DND-41 (cell line): Measurements from ENCODE around the gene SF3B5.

ENCODE experiments used
- ATAC-seq: fragments of 200-7000 bp; cut with Tn5 transposase; 3 replicates; pipeline ENCODE4 v1.9.1; 2021; ENCODE audit warnings: low read depth; ENCODE audit not compliant: insufficient read depth
- DNase-seq: peaks from one replicate; pipeline ENCODE4 v3.0.0-alpha.2; 2020
- H2AFZ ChIP-seq: 2 replicates; pipeline ENCODE4 v1.6.0; 2012; ENCODE audit warnings: low read depth, low read length
- H3K27ac ChIP-seq: 2 replicates; pipeline ENCODE4 v1.5.1; 2012; ENCODE audit warnings: low read length, inconsistent platforms
- H3K27me3 ChIP-seq: fragments of 200-600 bp; sonication (generic); 2 replicates; pipeline ENCODE4 v1.6.0; 2012; ENCODE audit warnings: low read length, mild to moderate bottlenecking, inconsistent platforms; ENCODE audit not compliant: insufficient read depth, poor library complexity
- H3K36me3 ChIP-seq: 2 replicates; pipeline ENCODE4 v1.5.1; 2012; ENCODE audit warnings: low read length, inconsistent platforms; ENCODE audit not compliant: insufficient read depth
- H3K4me1 ChIP-seq: 2 replicates; pipeline ENCODE4 v1.5.1; 2012; ENCODE audit warnings: mild to moderate bottlenecking, low read length; ENCODE audit not compliant: insufficient read depth
- H3K4me2 ChIP-seq: 2 replicates; pipeline ENCODE4 v1.6.0; 2012; ENCODE audit warnings: mild to moderate bottlenecking, moderate library complexity, low read length, inconsistent platforms; ENCODE audit not compliant: insufficient read depth
- H3K4me3 ChIP-seq, 2 experiments: fragments of 200-600 bp in 1 of 2; shearing (Covaris generic) in 1 of 2; 2 replicates each; pipeline ENCODE4 v1.5.1; 2012 to 2016; ENCODE audit warnings: inconsistent platforms in 2 of 2, low read length in 2 of 2, mild to moderate bottlenecking in 2 of 2, low read depth in 1 of 2, moderate library complexity in 1 of 2
- H3K79me2 ChIP-seq: 2 replicates; pipeline ENCODE4 v1.6.0; 2012; ENCODE audit warnings: low read length, inconsistent platforms; ENCODE audit not compliant: insufficient read depth
- H3K9ac ChIP-seq: 2 replicates; pipeline ENCODE4 v1.6.0; 2012; ENCODE audit warnings: low read depth, mild to moderate bottlenecking, inconsistent platforms, low read length, moderate library complexity
- H3K9me3 ChIP-seq: 2 replicates; pipeline ENCODE4 v1.5.1; 2012; ENCODE audit warnings: low read length, moderate library complexity, mild to moderate bottlenecking, inconsistent platforms; ENCODE audit not compliant: insufficient read depth, severe bottlenecking
- H4K20me1 ChIP-seq: 2 replicates; pipeline ENCODE4 v1.6.0; 2012; ENCODE audit warnings: low read length; ENCODE audit not compliant: insufficient read depth
- EZH2 ChIP-seq: IDR thresholded peaks from 3 replicates; pipeline ENCODE4 v1.6.1; 2012; ENCODE audit warnings: borderline replicate concordance, low read depth, mild to moderate bottlenecking, moderate library complexity, low read length, inconsistent platforms; ENCODE audit not compliant: severe bottlenecking
- TF ChIP-seq, protein P1 (sequence below): IDR thresholded peaks from 2 replicates; pipeline ENCODE4 v1.5.1; 2012; ENCODE audit warnings: borderline replicate concordance, low read length, moderate library complexity, mild to moderate bottlenecking; ENCODE audit not compliant: poor library complexity, severe bottlenecking; ENCODE audit errors: extremely low read depth

The SF3B5 gene

DNA sequence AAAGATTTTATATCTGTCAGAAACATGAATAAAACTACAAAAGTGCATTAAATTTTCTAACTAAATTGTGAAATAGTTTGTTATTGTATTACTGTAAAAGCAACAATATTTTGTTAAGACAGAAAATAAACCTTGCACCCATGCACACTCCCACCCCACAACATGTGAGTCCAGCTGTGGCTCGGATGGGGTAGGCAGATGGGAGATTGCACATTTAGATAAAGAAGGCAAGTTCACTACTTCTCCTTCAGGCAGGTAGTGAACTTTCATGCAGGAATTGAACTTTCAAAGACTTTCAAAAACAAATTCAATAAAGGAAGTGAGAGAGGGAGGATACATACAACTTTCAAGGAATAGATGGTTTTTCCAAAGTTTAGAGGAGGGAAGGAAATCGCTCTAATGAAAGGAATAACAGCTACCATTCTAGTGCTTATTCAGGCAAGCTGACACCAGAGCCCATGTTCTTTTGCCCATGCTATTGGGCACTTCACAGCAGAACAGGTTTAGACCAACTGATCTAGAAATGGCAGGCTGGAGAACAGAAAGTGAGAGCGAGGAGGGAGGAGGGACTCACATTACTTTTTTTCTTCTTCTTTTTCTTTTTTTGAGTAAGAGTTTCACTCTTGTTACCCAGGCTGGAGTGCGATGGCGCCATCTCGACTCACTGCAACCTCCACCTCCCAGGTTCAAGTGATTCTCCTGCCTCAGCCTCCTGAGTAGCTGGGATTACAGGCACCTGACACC, 28.5 kb downstream of the SF3B5 start:
- Histone ChIP-seq H3K27ac (no peak overlapping the region), H3K36me3 (no peaks in the 10 kb centered on the region), H3K4me3 (no peak overlapping the region), H4K20me1 (no peaks in the 10 kb centered on the region), H3K27me3 (peaks cover 32% of the 10 kb centered on the region), H3K79me2 (no peaks in the 10 kb centered on the region), H2AFZ (no peak overlapping the region), H3K4me1 (peaks cover 16% of the 10 kb centered on the region), H3K4me2 (no peak overlapping the region), H3K9me3 (no peaks in the 10 kb centered on the region), H3K9ac (no peak overlapping the region)
- ATAC-seq (no peak), DNase-seq (no peak)
- no peak for TF ChIP-seq EZH2
- TF ChIP-seq, protein P1, sequence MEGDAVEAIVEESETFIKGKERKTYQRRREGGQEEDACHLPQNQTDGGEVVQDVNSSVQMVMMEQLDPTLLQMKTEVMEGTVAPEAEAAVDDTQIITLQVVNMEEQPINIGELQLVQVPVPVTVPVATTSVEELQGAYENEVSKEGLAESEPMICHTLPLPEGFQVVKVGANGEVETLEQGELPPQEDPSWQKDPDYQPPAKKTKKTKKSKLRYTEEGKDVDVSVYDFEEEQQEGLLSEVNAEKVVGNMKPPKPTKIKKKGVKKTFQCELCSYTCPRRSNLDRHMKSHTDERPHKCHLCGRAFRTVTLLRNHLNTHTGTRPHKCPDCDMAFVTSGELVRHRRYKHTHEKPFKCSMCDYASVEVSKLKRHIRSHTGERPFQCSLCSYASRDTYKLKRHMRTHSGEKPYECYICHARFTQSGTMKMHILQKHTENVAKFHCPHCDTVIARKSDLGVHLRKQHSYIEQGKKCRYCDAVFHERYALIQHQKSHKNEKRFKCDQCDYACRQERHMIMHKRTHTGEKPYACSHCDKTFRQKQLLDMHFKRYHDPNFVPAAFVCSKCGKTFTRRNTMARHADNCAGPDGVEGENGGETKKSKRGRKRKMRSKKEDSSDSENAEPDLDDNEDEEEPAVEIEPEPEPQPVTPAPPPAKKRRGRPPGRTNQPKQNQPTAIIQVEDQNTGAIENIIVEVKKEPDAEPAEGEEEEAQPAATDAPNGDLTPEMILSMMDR = no peak

DNA sequence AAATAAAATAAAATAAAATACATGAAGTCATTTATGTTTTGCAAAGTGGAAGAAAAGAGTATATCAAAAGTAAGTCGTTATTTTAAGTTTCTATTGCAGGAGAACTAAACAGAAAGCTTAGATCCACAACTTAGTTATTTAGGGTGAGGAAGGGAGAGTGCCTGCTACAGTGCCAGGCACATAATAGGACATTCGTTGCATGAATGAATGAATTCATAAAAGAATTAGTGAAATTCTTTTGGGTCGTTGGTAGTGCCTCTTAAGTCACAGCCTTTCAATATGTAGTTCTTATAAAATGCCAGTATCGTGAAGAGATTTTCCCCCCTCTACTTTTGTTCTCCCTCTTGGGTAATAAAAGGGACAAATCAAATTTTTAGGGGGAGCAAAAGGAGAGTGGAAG, 29.1 kb downstream of the SF3B5 start:
- TF ChIP-seq, protein P1 = no peak
- no peak for TF ChIP-seq EZH2
- no peak for DNase-seq
- Histone ChIP-seq H3K4me2 (no peak overlapping the region), H3K36me3 (no peaks in the 10 kb centered on the region), H3K27ac (no peak overlapping the region), H3K9ac (no peak overlapping the region), H3K9me3 (no peaks in the 10 kb centered on the region), H3K79me2 (no peaks in the 10 kb centered on the region), H3K4me3 (no peak overlapping the region), H4K20me1 (no peaks in the 10 kb centered on the region), H3K4me1 (peaks cover 16% of the 10 kb centered on the region), H2AFZ (no peak overlapping the region), H3K27me3 (peaks cover 27% of the 10 kb centered on the region)
- no peak for ATAC-seq

DNA sequence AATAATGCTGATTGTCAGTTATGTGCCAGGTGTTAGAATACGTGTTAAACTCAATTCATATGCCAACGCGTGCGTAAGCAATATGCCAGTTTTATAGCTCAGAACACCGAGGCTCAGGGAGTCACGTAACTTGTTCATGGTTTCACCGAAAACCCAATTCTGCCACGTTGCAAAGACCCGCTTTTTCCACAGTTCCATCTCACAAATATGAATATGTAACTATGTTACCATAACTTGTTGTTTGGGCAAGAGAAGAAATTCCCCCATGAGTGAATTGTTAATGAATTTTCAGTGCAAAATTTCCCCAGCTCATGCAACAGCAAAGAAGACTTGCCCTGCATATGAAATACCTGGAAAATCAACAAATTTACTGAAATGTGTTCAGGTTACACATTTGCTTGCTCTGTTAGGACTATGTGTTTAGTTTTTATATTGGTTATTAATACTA, 30.1 kb downstream of the SF3B5 start:
- no peak for TF ChIP-seq EZH2
- TF ChIP-seq, protein P1 = no peak
- Histone ChIP-seq H3K9me3 (no peaks in the 10 kb centered on the region), H3K27ac (no peak overlapping the region), H3K27me3 (peaks cover 27% of the 10 kb centered on the region), H2AFZ (no peak overlapping the region), H3K4me3 (no peak overlapping the region), H3K9ac (no peak overlapping the region), H3K36me3 (no peaks in the 10 kb centered on the region), H4K20me1 (no peaks in the 10 kb centered on the region), H3K4me1 (peaks cover 16% of the 10 kb centered on the region), H3K4me2 (no peak overlapping the region), H3K79me2 (no peaks in the 10 kb centered on the region)
- DNase-seq (no peak), ATAC-seq (no peak)
